Left lung (tissue), 10 donors: ENCODE measurements around the gene C1orf50. TPM values are rescaled to one million over a fixed set of nuclear protein-coding genes. Genes with fewer than 3 reads are reported as not detected.
A peak's percentile ranks its signal among the peaks of the same experiment; 100 is the strongest.
"Not testable (repeated sequence)": the region's sequence is repeated elsewhere in the genome, so short reads cannot be mapped to it uniquely, and the experiment has no call there.

Experiments
- ATAC-seq: fragments of 200-7000 bp; cut with Tn5 transposase; one replicate; pipeline ENCODE4 v1.9.1; 2020; ENCODE audit warnings: moderate library complexity
- DNase-seq, 4 donors: peaks; one replicate each; pipeline ENCODE4 v3.0.0-alpha.2; 2013 to 2020
- H3K27ac ChIP-seq, 2 donors: fragments of 200-600 bp; sonication (generic) in 1 of 2; one replicate each; pipeline versions ENCODE4 v1.5.0 to v1.8.0; 2020 to 2021
- H3K27me3 ChIP-seq, 2 donors: fragments of 200-600 bp; sonication (generic) in 1 of 2; one replicate each; pipeline versions ENCODE4 v1.5.0 to v1.8.0; 2020 to 2021
- H3K36me3 ChIP-seq, 2 donors: fragments of 200-600 bp; sonication (generic) in 1 of 2; one replicate each; pipeline versions ENCODE4 v1.5.0 to v1.8.0; 2020 to 2021
- H3K4me1 ChIP-seq, 2 donors: fragments of 200-600 bp; one replicate each; pipeline ENCODE4 v1.8.0; 2021
- H3K4me3 ChIP-seq, 2 donors: fragments of 200-600 bp; sonication (generic) in 1 of 2; one replicate each; pipeline versions ENCODE4 v1.5.0 to v1.8.0; 2020 to 2021; ENCODE audit warnings: mild to moderate bottlenecking in 1 of 2
- H3K9me3 ChIP-seq, 2 donors: fragments of 200-600 bp; sonication (generic) in 1 of 2; one replicate each; pipeline versions ENCODE4 v1.5.0 to v1.8.0; 2020 to 2021
- CTCF ChIP-seq, 2 donors: fragments of 200-600 bp; sonication (generic) in 1 of 2; IDR thresholded peaks; one replicate each; pipeline versions ENCODE4 v1.5.0 to v1.8.0; 2021; ENCODE audit warnings: antibody characterized with exemption in 2 of 2
- intact Hi-C, 2 donors: fragments of 100-400 bp; cut with DNase I; formaldehyde crosslinking; loops; one replicate each; pipeline versions ENCODE4 v1.11.2 to v1.14.2; 2022
- polyA plus RNA-seq, 6 donors: library from polyadenylated mRNA; unstranded; fragments of 120-200 nt; gene quantifications; one replicate each; pipeline ENCODE4 v1.2.1, GENCODE V29; 2013; ENCODE audit not compliant: insufficient read length in 6 of 6
- total RNA-seq, 2 donors: library from RNA; stranded (reverse); fragmentation: NEBNext Ultra II Directional; extraction: Animal tissue kit (Norgen Biotek cat#: 25700); gene quantifications; one replicate each; pipeline ENCODE4 v1.2.1, GENCODE V29; 2021
- donor health status: DM: no; HTN: yes; CAD: no.
- donor health status: DM: no; HTN: no; CAD: no.

C1orf50 gene
- total and polyA plus RNA-seq, 8 donors, result 4.3 to 15.0 (median 11.9) TPM

DNA sequence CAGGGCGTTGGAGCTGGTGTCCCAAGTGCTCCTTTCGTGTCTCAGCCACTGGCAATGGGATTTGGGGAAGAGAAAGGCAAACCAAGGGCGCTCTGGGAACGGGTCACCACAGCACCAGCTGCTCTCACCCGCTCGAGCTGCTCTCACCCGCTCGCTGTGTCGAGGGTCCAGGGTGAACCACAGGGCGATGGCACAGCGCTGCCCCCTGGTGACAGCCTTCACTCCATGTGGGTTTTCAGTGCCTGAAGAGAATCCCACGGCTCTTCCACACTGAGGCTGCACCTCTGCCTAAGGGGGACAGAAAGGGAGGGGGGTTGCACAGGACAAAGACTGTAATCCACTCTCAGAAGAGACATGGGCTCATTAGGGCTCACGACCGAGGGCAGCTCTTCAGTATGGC lies 19.9 kb upstream of the C1orf50 start:
- DNase-seq, result peak in 1 of 4 donors; percentile 65
- H3K4me3 ChIP-seq, result no peak overlapping the region
- peaks cover 0 to 55% of the 10 kb centered on the region in 2 donors for H3K36me3 ChIP-seq
- no peaks in the 10 kb centered on the region for H3K27me3 ChIP-seq
- peaks cover 0 to 5% of the 10 kb centered on the region in 2 donors for H3K4me1 ChIP-seq
- intact Hi-C loops, result loop anchor here in 1 of 2 donors (5.0 kb wide), 1 partner anchor 170 kb away; no protein-coding TSS in a partner anchor
- no peaks in the 10 kb centered on the region for H3K9me3 ChIP-seq
- peak; percentile 43 to 47 for TF ChIP-seq CTCF (IDR thresholded peaks at IDR 0.05)
- H3K27ac ChIP-seq, result no peak overlapping the region
- peak; percentile 68 for ATAC-seq

DNA sequence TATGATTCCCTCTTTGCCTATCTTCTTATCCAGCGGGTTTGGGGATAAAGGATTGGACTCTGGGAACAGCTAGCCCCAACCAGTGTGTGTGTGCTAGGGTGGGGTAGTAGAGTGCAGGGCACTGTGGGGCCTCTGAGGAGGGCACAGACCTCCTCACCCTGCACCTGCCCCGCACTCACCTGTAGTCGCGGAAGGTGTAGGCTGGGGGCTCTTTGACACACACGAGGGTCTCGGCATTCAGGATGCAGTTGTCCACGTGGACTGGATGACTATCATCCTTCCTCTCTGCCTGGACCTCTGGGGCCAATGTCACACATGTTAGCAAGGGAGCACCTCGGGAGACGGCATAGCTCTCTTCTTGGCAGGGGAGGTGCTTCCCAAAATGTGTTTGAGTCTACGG lies 19.0 kb upstream of the C1orf50 start:
- no peak for DNase-seq
- TF ChIP-seq CTCF (IDR thresholded peaks at IDR 0.05), result no peak
- Histone ChIP-seq H3K4me3 (no peak overlapping the region), H3K9me3 (no peaks in the 10 kb centered on the region), H3K27me3 (no peaks in the 10 kb centered on the region), H3K4me1 (peaks cover 0 to 5% of the 10 kb centered on the region in 2 donors), H3K36me3 (peaks cover 0 to 64% of the 10 kb centered on the region in 2 donors), H3K27ac (no peak overlapping the region)
- no peak for ATAC-seq
- intact Hi-C loops, result loop anchor here in 1 of 2 donors (5.0 kb wide), 1 partner anchor 171 kb away; no protein-coding TSS in a partner anchor

DNA sequence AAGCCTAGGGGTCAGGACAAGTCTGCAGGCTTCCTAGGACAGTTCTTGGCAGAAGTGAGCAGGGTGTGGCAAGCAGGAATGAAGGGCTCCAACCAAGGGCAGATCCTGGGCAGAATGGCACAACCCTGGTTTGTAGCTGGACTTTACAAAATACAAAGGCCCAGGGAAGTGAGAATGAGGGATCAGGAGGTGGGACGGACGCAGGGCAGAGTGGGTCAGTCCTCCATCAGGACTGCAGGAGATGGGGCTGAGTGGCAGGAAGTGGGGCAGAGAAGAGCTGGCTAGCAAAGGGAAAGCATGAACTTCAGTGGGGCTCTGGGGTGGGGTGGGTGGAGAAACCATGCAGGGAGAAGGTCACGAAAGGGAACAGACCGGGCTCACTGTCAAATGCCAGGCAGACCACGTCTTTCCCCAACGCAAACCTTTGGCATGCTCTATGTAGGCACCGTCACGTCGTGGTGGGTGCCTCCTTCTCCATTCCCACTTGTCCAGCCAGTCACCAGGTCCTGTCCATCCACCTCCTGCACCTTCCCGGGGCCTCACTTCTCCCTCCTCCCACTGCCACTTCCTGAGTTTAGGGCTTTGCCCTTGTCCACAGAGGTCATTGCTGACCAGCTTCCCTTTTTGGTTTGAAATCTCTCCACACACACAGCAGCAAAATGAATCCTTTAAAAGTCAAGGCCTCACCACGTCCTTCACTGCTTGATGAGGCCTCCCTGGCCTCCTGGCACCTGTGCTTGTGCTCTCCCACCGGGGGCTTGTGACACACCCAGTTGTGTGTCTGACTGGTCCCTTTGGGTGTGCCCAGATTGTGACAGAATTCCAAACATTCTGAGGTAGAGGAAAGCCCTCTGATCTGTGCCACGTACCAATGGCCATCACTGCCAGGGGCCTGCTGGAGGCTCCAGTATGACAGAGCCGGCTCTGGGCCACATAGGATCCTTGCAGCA lies 18.3 kb upstream of the C1orf50 start:
- no peak for TF ChIP-seq CTCF (IDR thresholded peaks at IDR 0.05)
- Histone ChIP-seq H3K4me3 (no peak overlapping the region), H3K27me3 (no peaks in the 10 kb centered on the region), H3K4me1 (peaks cover 0 to 5% of the 10 kb centered on the region in 2 donors), H3K36me3 (peaks cover 0 to 71% of the 10 kb centered on the region in 2 donors), H3K27ac (no peak overlapping the region), H3K9me3 (no peaks in the 10 kb centered on the region)
- DNase-seq, result no peak
- intact Hi-C loops, result loop anchor here in 1 of 2 donors (5.0 kb wide), 1 partner anchor 171 kb away; no protein-coding TSS in a partner anchor
- ATAC-seq, result peak; percentile 54

DNA sequence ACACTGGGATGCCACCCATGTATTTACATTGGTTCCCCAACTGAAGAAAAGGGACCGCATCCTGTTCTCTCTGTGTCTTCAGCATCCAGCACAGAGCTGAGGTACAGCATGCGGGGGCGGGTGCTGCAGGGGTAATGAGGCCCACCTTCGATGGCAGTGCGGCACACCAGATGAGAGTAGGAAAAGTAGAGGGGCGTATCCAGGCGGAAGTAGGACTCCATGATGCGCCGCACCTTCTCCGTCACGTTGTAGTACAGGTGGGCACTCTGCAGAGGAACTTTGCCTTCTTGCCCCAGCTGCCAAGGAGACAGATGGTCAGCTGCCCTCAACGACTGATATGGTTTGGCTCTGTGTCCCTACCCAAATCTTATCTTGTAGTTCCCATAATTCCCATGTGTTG lies 17.0 kb upstream of the C1orf50 start:
- peaks cover 0 to 85% of the 10 kb centered on the region in 2 donors for H3K36me3 ChIP-seq

GRCh38 chr1:42751511-42752070 lies 15.5 kb upstream of the C1orf50 start:
- ATAC-seq, H3K27me3 ChIP-seq, H3K27ac ChIP-seq, intact Hi-C loops, DNase-seq, H3K9me3 ChIP-seq, H3K4me1 ChIP-seq, H3K4me3 ChIP-seq: not testable (repeated sequence)
- peaks cover 0 to 90% of the 10 kb centered on the region in 2 donors for H3K36me3 ChIP-seq

More for the DNA sequence above, 17.0 kb upstream of the C1orf50 start:
- ATAC-seq (no peak), DNase-seq (no peak)
- Histone ChIP-seq H3K4me3 (no peak overlapping the region), H3K4me1 (peaks cover 0 to 5% of the 10 kb centered on the region in 2 donors), H3K9me3 (no peaks in the 10 kb centered on the region), H3K27me3 (no peaks in the 10 kb centered on the region), H3K27ac (no peak overlapping the region)
- no peak for TF ChIP-seq CTCF (IDR thresholded peaks at IDR 0.05)
- intact Hi-C loops, result no loop called here
